Keratinocyte (primary cell): Measurements from ENCODE around the gene RBM17.

Source experiments
- EZH2 ChIP-seq: IDR thresholded peaks from one replicate; pipeline ENCODE4 v1.6.1; 2012; ENCODE audit warnings: inconsistent platforms, mild to moderate bottlenecking, low read length, moderate library complexity
- TF ChIP-seq, protein P1 (sequence below), 3 experiments: IDR thresholded peaks in 1 of 3; conservative IDR thresholded peaks in 1 of 3; optimal IDR thresholded peaks in 1 of 3; 2 replicates in 2 of 3; 3 replicates in 1 of 3; pipeline versions ENCODE3 to v1.5.1; 2011; ENCODE audit warnings: low read length in 3 of 3, mild to moderate bottlenecking in 3 of 3, moderate library complexity in 2 of 3, control low read depth in 1 of 3, inconsistent platforms in 1 of 3; ENCODE audit not compliant: insufficient read depth in 2 of 3; ENCODE audit errors: extremely low read depth in 1 of 3

DNA sequence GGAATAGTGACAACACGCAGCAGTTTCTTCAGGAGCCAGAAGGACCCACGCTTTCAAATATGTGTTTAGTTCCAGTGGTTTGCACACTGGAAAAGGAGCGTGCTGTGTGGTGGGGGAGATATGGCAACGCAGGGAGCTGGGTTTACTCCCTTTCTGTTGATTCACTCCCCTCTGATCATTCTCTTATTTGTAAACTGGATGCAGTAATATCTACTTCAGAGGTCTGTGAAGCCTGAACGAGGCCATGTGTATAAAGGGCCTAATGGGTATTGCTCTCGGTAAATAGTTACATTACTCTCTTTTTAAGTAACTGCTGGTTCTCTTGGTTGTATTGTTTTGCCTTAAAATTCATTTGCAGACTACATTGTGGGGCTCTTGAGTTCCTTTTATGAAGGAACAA is 19.2 kb downstream of the RBM17 start:
- TF ChIP-seq, protein P1, sequence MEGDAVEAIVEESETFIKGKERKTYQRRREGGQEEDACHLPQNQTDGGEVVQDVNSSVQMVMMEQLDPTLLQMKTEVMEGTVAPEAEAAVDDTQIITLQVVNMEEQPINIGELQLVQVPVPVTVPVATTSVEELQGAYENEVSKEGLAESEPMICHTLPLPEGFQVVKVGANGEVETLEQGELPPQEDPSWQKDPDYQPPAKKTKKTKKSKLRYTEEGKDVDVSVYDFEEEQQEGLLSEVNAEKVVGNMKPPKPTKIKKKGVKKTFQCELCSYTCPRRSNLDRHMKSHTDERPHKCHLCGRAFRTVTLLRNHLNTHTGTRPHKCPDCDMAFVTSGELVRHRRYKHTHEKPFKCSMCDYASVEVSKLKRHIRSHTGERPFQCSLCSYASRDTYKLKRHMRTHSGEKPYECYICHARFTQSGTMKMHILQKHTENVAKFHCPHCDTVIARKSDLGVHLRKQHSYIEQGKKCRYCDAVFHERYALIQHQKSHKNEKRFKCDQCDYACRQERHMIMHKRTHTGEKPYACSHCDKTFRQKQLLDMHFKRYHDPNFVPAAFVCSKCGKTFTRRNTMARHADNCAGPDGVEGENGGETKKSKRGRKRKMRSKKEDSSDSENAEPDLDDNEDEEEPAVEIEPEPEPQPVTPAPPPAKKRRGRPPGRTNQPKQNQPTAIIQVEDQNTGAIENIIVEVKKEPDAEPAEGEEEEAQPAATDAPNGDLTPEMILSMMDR (optimal IDR thresholded peaks at IDR 0.05 in 1 of 3, IDR thresholded peaks at IDR 0.05 in 1 of 3, conservative IDR thresholded peaks at IDR 0.05 in 1 of 3; ENCODE audit: extremely low read depth in 1 of 3, insufficient read depth in 2 of 3, low read length in 3 of 3) = no peak
- TF ChIP-seq EZH2 = no peak
